Activated CD4-positive, CD25-positive, alpha-beta regulatory T cell treated with anti-CD3 and anti-CD28 coated beads, Interleukin-2, amount 50 U/mL, for 16 hours (primary cell): ENCODE data around the gene ABCE1.

Experiments used
- DNase-seq: peaks from one replicate; pipeline ENCODE4 v3.0.0-alpha.2; 2020; ENCODE audit warnings: low read depth, low spot score

The ABCE1 gene

DNA sequence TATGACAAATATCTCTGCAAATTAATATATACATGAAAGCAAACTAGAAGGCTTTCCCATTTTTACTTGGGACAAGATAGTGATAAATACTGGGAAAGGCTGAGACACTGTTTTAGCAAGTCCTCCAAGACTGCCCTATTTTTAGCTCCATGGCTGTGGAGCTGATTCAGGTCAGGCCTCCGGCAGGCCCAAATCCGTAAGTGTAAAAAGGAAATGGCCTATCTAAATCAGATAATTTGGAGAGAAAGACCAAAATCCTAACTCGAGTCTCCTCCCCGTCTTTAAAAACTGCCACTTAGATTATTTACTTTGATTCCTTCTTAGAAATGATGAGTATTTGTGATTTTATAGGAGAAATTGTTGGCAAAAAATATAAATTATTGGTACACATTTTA, 79.4 kb downstream of the ABCE1 start:
- DNase-seq: no peak

DNA sequence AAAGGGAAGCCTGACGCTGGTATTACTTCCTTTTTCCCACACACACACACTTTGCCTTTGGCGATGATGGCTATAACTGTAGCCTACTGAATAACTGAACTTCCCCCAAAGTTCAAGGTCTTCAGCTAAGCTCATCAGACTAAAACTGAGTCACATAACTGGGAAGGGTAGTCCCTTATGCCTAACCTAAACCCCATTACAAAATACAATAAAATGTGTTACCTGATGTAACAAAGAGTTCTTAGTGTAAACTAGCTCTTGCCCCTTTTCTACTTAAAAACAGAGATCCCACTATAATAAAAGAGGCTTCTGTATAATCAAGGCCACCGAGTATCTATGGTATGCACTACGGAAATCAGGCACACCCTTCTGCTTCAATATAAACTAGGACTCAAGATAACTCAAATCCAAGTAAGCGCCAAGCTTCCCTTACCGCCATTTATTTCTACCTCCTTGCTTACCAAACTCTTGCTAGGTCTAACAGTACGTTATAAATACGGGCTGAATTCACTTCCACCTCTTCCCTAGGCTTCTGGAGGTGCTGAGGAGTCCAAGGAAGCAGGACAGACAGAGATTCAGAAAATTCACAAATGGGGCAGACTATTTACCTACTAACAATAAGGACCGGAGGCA, 79.9 kb downstream of the ABCE1 start:
- no peak for DNase-seq

DNA sequence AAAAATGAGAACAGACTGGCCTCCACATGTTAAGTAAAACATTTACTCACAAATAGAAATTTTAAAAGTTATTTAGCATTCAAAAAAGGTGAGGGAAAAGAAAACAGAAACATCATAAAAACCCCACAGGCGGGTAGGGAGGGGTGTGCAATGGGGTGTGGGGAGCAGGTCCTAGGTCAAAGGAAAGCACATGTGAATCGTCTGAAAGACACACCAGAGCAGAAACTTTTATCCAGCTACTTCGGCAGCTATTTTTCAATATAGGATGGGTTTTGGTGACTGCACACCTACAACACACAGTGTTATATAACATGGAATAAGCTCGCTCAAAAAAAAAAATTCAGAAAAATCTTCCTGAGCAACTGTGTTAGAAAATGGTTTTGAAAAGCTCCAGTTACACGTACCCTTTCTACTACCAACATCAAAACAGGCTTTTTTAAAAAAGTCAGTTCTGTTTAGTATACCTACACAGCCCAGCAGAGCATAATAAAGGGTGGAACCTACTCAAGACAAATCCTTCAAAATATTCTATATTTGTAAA, 80.7 kb downstream of the ABCE1 start:
- DNase-seq: no peak
